ENCODE data around the gene FBXW9. TPM values are rescaled to one million over a fixed set of nuclear protein-coding genes. Genes with fewer than 3 reads are reported as not detected.

The FBXW9 gene
- total RNA-seq, 1 experiment from 2014 or later = 15.4 TPM

DNA sequence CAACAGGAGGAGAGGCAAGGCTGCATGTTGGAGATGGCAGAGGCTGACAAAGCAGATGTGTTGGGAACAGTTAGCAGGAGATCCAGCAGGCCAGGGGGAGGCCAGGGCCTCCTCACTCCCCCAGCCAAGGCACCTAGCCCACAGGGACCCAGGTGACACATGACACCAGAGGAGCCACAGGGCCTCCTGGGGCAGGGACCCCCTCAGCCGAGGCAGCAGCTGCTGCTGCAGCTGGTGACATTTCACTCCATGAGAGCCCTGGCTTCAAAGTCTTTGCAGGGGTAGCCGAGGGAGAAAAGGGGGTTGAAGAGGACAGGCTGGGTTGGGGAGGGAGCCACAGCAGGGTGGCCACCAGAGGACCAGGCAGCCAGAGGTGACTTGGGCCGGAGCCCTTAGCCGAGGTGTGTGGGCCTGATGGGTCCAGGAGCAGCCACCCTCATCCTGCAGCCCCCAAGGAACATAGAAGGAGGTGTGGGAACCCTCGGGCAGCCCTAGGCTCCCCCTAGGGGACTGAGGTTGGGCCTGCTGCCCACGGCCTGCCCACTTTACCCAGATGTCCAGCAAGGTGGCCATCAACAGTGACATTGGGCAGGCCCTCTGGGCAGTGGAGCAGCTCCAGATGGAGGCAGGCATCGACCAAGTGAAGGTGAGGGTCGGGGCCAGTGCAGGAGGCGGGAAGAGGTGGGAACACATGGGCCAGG lies 8.8 kb downstream of the FBXW9 start, which contains the start of gene GNG14:
Gene GNG14, plus strand, starts transcription at position 503 of the 701 bp plus-strand sequence. Its CDS starts 51 bp downstream, at position 554.
- ChIA-PET POLR2A (ENCODE audit: low non-redundant PET) (interaction anchor here (0.6 to 0.7 kb wide), 2 partner anchors 16 to 85 kb away, joined by 3 to 13 read pairs; no protein-coding TSS in a partner anchor), CTCF (no interaction called here)
- TF ChIP-seq EZH2 (IDR thresholded peaks at IDR 0.05; ENCODE audit: borderline replicate concordance, low read depth, low read length, poor library complexity, severe bottlenecking) = no peak
- TF ChIP-seq, protein P1, sequence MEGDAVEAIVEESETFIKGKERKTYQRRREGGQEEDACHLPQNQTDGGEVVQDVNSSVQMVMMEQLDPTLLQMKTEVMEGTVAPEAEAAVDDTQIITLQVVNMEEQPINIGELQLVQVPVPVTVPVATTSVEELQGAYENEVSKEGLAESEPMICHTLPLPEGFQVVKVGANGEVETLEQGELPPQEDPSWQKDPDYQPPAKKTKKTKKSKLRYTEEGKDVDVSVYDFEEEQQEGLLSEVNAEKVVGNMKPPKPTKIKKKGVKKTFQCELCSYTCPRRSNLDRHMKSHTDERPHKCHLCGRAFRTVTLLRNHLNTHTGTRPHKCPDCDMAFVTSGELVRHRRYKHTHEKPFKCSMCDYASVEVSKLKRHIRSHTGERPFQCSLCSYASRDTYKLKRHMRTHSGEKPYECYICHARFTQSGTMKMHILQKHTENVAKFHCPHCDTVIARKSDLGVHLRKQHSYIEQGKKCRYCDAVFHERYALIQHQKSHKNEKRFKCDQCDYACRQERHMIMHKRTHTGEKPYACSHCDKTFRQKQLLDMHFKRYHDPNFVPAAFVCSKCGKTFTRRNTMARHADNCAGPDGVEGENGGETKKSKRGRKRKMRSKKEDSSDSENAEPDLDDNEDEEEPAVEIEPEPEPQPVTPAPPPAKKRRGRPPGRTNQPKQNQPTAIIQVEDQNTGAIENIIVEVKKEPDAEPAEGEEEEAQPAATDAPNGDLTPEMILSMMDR (conservative IDR thresholded peaks at IDR 0.05; ENCODE audit: low read depth, low read length) = no peak
- Histone ChIP-seq H3K27ac (ENCODE audit: low read depth, low read length, poor library complexity, severe bottlenecking) (no peak within 1 kb of the TSS), H3K27me3 (replicated peaks; ENCODE audit: insufficient read depth, low read depth, low read length, poor library complexity) (no peaks in the 10 kb centered on the region), H3K36me3 (ENCODE audit: insufficient read depth, low read length, poor library complexity, severe bottlenecking) (no peaks in the 10 kb centered on the region), H3K4me1 (ENCODE audit: insufficient read depth, low read length, poor library complexity, severe bottlenecking) (no peaks in the 10 kb centered on the region), H3K4me3 (ENCODE audit: low read depth, low read length, poor library complexity, severe bottlenecking) (no peak within 1 kb of the TSS), H3K9me3 (ENCODE audit: low read depth, low read length, poor library complexity, severe bottlenecking) (no peaks in the 10 kb centered on the region)
- BruUV-seq (replicated peaks) = no TSS peak
- DNase-seq (ENCODE audit: low spot score) = no peak
- intact Hi-C loops (cut with micrococcal nuclease; ENCODE audit: unreplicated experiment) = no loop called here

DNA sequence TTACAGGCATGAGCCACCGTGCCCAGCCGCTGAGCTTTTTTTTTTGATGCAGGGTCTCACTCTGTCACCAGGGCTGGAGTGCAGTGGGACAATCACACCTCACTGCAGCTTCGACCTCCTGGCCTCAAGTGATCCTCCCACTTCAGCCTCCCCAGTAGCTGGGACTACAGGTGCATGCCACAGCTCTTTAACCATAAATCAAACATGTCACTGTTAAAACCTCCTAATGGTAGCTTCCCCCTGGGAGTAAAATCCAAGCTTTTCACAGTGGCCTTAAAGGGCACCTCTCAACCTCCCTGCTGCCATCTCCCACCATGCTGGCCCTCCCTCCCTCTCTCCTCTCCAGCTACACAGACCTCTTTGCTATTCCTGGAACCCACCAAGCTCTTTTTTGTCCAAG lies 10.6 kb downstream of the FBXW9 start:
- no peaks in the 10 kb centered on the region for H3K4me1 ChIP-seq (ENCODE audit: insufficient read depth, low read length, poor library complexity, severe bottlenecking)
- POLR2A ChIA-PET (ENCODE audit: low non-redundant PET) = no interaction called here
- CTCF ChIA-PET = interaction anchor here (0.7 kb wide), 1 partner anchor 595 kb away, joined by 8 read pairs; no protein-coding TSS in a partner anchor
- BruUV-seq (replicated peaks) = no TSS peak
- intact Hi-C loops (cut with micrococcal nuclease; ENCODE audit: unreplicated experiment) = no loop called here
- DNase-seq (ENCODE audit: low spot score) = no peak
- H3K9me3 ChIP-seq (ENCODE audit: low read depth, low read length, poor library complexity, severe bottlenecking) = no peaks in the 10 kb centered on the region
- H3K36me3 ChIP-seq (ENCODE audit: insufficient read depth, low read length, poor library complexity, severe bottlenecking) = no peaks in the 10 kb centered on the region
- TF ChIP-seq, protein P1 (conservative IDR thresholded peaks at IDR 0.05; ENCODE audit: low read depth, low read length) = no peak
- TF ChIP-seq EZH2 (IDR thresholded peaks at IDR 0.05; ENCODE audit: borderline replicate concordance, low read depth, low read length, poor library complexity, severe bottlenecking) = no peak
- H3K27ac ChIP-seq (ENCODE audit: low read depth, low read length, poor library complexity, severe bottlenecking) = no peak overlapping the region
- no peaks in the 10 kb centered on the region for H3K27me3 ChIP-seq (replicated peaks; ENCODE audit: insufficient read depth, low read depth, low read length, poor library complexity)
- no peak overlapping the region for H3K4me3 ChIP-seq (ENCODE audit: low read depth, low read length, poor library complexity, severe bottlenecking)

DNA sequence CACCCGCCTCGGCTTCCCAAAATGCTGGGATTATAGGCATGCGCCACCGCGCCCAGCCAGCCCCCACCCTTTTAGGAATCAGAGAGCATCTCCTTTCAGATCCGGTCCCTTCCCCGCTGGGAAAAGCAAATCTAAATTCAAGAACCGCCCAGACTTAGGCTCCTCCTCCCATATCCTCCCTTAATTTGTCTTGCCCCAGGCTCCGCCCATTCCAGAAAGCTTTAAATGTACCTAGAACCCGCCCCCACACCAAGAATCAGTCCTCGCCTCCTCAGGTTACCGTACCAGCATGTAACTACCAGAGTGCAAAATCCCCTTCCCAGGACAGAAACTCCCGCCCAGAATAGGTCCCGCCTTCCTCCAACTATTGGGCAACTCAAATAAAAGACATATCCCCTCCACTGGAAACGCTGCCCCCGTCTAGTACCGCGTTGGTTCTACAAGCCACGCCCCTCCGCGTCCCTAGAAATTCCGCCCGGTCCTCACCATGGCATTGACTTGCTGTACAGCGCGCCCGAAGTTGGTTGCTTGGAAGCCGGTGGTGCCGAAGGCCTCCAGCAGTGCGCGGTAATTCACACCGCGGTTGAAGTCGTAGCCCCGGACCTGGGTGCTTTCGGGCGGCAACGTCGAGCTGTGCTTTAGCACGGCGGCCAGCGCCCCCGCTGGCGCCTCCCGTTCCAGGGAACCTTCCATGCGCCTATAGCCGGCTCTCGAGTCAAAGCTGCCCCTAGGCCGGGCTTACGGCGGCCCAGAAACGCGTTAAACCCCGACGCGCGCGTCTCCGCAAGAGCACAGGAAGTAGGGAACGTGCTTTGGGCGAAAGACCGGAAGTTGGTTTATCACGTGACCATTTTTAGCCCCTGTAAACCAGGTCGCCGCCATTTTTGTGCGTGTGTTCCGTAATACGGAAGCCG lies 15.1 kb downstream of the FBXW9 start, which contains the start of gene DHPS:
Gene DHPS, minus strand, starts transcription at position 807 of the 914 bp plus-strand sequence. Its CDS starts 114 bp downstream, at position 693.
- no peaks in the 10 kb centered on the region for H3K9me3 ChIP-seq (ENCODE audit: low read depth, low read length, poor library complexity, severe bottlenecking)
- intact Hi-C loops (cut with micrococcal nuclease; ENCODE audit: unreplicated experiment) = loop anchor here (5.0 kb wide), 1 partner anchor 111 kb away; the partner anchor contains the start of gene JUNB
- BruUV-seq (replicated peaks) = TSS peak; percentile 78
- H3K27me3 ChIP-seq (replicated peaks; ENCODE audit: insufficient read depth, low read depth, low read length, poor library complexity) = no peaks in the 10 kb centered on the region
- peaks cover 36% of the 10 kb centered on the region for H3K36me3 ChIP-seq (ENCODE audit: insufficient read depth, low read length, poor library complexity, severe bottlenecking)
- H3K27ac ChIP-seq (ENCODE audit: low read depth, low read length, poor library complexity, severe bottlenecking) = peak within 1 kb of the TSS; percentile 100
- ChIA-PET POLR2A (ENCODE audit: low non-redundant PET) (interaction anchor here (0.5 kb wide), 1 partner anchor 941 kb away, joined by 8 read pairs; no protein-coding TSS in a partner anchor), CTCF (interaction anchor here (0.7 to 0.9 kb wide), 2 partner anchors 12 to 86 kb away, joined by 3 to 7 read pairs; a partner anchor contains a TSS)
- no peak for TF ChIP-seq EZH2 (IDR thresholded peaks at IDR 0.05; ENCODE audit: borderline replicate concordance, low read depth, low read length, poor library complexity, severe bottlenecking)
- TF ChIP-seq, protein P1 (conservative IDR thresholded peaks at IDR 0.05; ENCODE audit: low read depth, low read length) = no peak
- peak; percentile 100 for DNase-seq (ENCODE audit: low spot score)
- H3K4me3 ChIP-seq (ENCODE audit: low read depth, low read length, poor library complexity, severe bottlenecking) = peak within 1 kb of the TSS; percentile 77
- H3K4me1 ChIP-seq (ENCODE audit: insufficient read depth, low read length, poor library complexity, severe bottlenecking) = no peaks in the 10 kb centered on the region
